Mucosa of descending colon (tissue), 3 donors: ENCODE data around the gene PLCB4. TPM values are rescaled to one million over a fixed set of nuclear protein-coding genes. Genes with fewer than 3 reads are reported as not detected.

Experiments
- ATAC-seq: fragments of 200-7000 bp; cut with Tn5 transposase; one replicate; pipeline ENCODE4 v1.9.1; 2020; ENCODE audit warnings: mild to moderate bottlenecking, moderate library complexity
- DNase-seq, 3 donors: peaks; one replicate each; pipeline ENCODE4 v3.0.0-alpha.2; 2020
- H3K36me3 ChIP-seq: fragments of 200-600 bp; one replicate; pipeline ENCODE4 v1.8.0; 2021; ENCODE audit warnings: low read depth, mild to moderate bottlenecking
- H3K4me1 ChIP-seq: fragments of 200-600 bp; one replicate; pipeline ENCODE4 v1.8.0; 2021; ENCODE audit warnings: low read depth, mild to moderate bottlenecking
- H3K4me3 ChIP-seq: fragments of 200-600 bp; one replicate; pipeline ENCODE4 v1.8.0; 2021; ENCODE audit warnings: mild to moderate bottlenecking
- H3K9me3 ChIP-seq: fragments of 200-600 bp; one replicate; pipeline ENCODE4 v1.8.0; 2021; ENCODE audit warnings: mild to moderate bottlenecking
- intact Hi-C, 2 donors: fragments of 100-400 bp; cut with DNase I in 1 of 2; cut with micrococcal nuclease in 1 of 2; formaldehyde crosslinking; loops; one replicate each; pipeline versions ENCODE4 v1.11.0 to v1.11.1; 2022; cut with DNase I, micrococcal nuclease
- total RNA-seq, 3 donors: library from RNA; stranded (reverse); fragmentation: NEBNext Ultra II Directional in 2 of 3; extraction: Animal tissue kit (Norgen Biotek cat#: 25700) in 2 of 3; gene quantifications; one replicate each; pipeline versions ENCODE4 v1.2.1 to v1.2.4, GENCODE V29; 2021 to 2023
- TF ChIP-seq, protein P1 (sequence below): fragments of 200-600 bp; IDR thresholded peaks from one replicate; pipeline ENCODE4 v1.8.0; 2022; ENCODE audit warnings: antibody characterized with exemption, mild to moderate bottlenecking
- donor health status: DM: no; HTN: no; CAD: no; lungs with moderate emphysema.
- donor health status: DM: no; HTN: no; CAD: no.
- donor health status: DM: no; HTN: yes; CAD: no.

The PLCB4 gene
- total RNA-seq, 3 donors from 2014 or later: 37.8 to 55.0 (median 51.2) TPM

DNA sequence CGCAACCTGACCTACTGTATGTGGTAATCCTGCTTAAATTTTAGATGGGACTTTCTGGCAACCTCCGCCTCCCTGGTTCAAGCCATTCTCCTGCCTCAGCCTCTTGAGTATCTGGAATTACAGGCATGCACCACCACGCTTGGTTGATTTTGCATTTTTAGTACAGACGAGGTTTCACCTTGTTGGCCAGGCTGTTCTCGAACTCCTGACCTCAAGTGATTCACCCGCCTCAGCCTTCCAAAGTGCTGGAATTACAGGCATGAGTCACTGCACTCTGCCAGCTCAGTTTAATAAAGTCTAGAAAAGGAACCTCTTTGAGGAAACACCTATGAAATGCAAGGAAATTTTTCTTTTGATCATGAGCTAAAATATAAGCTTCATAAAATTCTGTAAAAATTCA lies 9.0 kb upstream of the PLCB4 start:
- TF ChIP-seq, protein P1, sequence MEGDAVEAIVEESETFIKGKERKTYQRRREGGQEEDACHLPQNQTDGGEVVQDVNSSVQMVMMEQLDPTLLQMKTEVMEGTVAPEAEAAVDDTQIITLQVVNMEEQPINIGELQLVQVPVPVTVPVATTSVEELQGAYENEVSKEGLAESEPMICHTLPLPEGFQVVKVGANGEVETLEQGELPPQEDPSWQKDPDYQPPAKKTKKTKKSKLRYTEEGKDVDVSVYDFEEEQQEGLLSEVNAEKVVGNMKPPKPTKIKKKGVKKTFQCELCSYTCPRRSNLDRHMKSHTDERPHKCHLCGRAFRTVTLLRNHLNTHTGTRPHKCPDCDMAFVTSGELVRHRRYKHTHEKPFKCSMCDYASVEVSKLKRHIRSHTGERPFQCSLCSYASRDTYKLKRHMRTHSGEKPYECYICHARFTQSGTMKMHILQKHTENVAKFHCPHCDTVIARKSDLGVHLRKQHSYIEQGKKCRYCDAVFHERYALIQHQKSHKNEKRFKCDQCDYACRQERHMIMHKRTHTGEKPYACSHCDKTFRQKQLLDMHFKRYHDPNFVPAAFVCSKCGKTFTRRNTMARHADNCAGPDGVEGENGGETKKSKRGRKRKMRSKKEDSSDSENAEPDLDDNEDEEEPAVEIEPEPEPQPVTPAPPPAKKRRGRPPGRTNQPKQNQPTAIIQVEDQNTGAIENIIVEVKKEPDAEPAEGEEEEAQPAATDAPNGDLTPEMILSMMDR: no peak
- Histone ChIP-seq H3K9me3 (no peaks in the 10 kb centered on the region), H3K36me3 (no peaks in the 10 kb centered on the region), H3K4me3 (no peak overlapping the region), H3K4me1 (no peaks in the 10 kb centered on the region)
- ATAC-seq: no peak
- no peak for DNase-seq
- intact Hi-C loops: loop anchor here in 1 of 2 donors (10.0 kb wide), 1 partner anchor 295 kb away; no protein-coding TSS in a partner anchor

DNA sequence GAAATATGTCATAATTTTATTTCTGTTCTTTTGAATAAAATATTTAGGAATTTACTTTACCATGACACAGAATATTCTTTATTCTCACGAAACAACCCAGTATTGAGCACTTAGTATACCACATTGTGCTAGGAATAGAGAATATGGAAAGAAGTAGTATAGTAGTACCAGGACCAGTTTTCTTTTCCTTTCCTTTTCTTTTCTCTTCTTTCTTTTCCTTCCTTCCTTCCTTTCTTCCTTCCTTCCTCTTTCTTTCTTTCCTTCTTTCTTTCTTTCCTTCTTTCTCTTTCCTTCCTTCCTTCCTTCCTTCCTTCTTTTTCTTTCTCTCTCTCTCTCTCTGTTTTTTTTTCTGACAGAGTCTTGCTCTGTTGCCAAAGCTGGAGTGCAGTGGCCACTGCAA lies 7.5 kb upstream of the PLCB4 start:
- no peak overlapping the region for H3K4me3 ChIP-seq
- H3K36me3 ChIP-seq: no peaks in the 10 kb centered on the region
- intact Hi-C loops: loop anchor here in 1 of 2 donors (10.0 kb wide), 1 partner anchor 293 kb away; no protein-coding TSS in a partner anchor
- ATAC-seq (no peak), DNase-seq (no peak)
- TF ChIP-seq, protein P1: no peak
- no peaks in the 10 kb centered on the region for H3K9me3 ChIP-seq
- no peaks in the 10 kb centered on the region for H3K4me1 ChIP-seq

DNA sequence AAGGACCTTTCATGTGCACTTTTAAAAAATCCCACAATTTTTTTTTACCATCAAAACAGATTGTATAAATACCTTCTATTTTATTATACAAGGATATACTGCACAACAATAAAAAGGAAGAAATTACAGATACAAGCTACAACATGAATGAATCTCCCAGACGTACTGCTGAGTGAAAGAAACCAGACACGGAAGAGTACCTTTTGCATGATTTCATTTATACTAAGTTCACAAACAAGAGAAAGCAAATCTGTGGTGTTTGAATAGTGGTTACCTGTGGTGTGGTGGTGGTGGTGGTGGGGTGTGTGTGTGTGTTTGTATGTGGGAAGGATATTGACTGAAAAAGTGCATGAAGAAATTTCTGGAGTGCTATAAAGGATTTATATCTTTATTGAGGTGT lies 6.8 kb upstream of the PLCB4 start:
- no peaks in the 10 kb centered on the region for H3K36me3 ChIP-seq
- ATAC-seq (no peak), DNase-seq (no peak)
- intact Hi-C loops: loop anchor here in 1 of 2 donors (10.0 kb wide), 1 partner anchor 293 kb away; no protein-coding TSS in a partner anchor
- TF ChIP-seq, protein P1: no peak
- no peak overlapping the region for H3K4me3 ChIP-seq
- H3K9me3 ChIP-seq: no peaks in the 10 kb centered on the region
- H3K4me1 ChIP-seq: no peaks in the 10 kb centered on the region

DNA sequence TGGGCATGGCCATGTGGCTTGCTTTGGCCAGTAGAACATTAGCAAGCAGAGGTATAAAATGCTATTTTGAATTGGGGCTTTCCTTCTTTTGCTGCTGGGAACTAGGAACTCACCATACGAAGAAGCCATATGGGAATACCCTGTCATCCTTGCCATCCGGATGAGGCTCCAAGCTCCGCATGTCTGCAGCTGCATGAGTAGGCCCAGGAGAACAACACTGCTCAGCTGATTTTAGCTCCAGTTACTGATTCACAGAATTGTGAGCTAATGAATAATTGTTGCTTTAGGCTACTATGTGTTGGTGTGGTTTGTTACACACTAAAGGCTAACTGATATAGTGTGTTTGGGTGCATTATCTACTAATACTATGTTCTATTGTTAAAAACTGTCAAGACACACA lies 2.7 kb upstream of the PLCB4 start:
- H3K36me3 ChIP-seq: no peaks in the 10 kb centered on the region
- ATAC-seq (no peak), DNase-seq (no peak)
- no peaks in the 10 kb centered on the region for H3K4me1 ChIP-seq
- no peak overlapping the region for H3K4me3 ChIP-seq
- intact Hi-C loops: loop anchor here in 1 of 2 donors (10.0 kb wide), 1 partner anchor 289 kb away; no protein-coding TSS in a partner anchor
- H3K9me3 ChIP-seq: no peaks in the 10 kb centered on the region
- TF ChIP-seq, protein P1: no peak

DNA sequence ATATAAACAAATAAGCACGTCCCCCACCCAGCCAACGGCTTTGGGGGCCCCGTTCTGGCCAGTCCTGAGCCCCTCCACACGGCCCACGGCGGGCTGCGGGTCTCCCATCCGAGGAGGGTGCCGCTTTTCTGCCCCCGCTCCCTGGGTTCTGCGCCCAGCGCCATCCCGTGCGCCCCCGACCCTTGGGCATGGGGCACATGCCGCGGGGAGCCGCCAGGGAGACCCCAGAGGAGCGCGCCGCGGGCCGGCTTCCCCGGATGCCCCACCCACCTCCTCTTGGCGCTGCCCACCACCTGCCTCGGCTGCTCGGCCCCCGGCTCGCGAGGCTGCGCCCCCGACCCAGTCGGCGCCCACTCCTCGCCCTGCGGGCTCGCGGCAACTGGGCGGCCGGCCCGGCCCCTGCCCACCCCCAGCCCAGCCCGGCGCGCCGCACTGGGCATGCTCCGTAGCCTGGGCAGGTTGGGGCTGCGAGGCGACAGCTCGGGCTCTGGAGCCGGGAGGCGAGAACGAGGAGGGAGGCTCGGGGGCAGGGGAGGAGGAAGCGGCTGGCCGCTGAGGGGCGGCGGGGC lies 570 bp upstream of the PLCB4 start:
- Histone ChIP-seq H3K9me3 (no peaks in the 10 kb centered on the region), H3K36me3 (no peaks in the 10 kb centered on the region), H3K4me3 (peak overlapping the region; percentile 45), H3K4me1 (no peaks in the 10 kb centered on the region)
- intact Hi-C loops: loop anchor here in 1 of 2 donors (10.0 kb wide), 1 partner anchor 286 kb away; no protein-coding TSS in a partner anchor
- DNase-seq (peak; percentile 37 to 64 (median 53)), ATAC-seq (peak; percentile 73)
- TF ChIP-seq, protein P1: no peak
